GM12878 (cell line): ENCODE data around the gene NT5C. TPM values are rescaled to one million over a fixed set of nuclear protein-coding genes. Genes with fewer than 3 reads are reported as not detected.

Experiments used
- ATAC-seq: fragments of 200-7000 bp; cut with Tn5 transposase; 3 replicates; pipeline ENCODE4 v1.9.1; 2020; ENCODE audit warnings: mild to moderate bottlenecking, moderate library complexity
- BruUV-seq: library from RNA; stranded (reverse); fragments of 400-500 nt; replicated peaks from 2 replicates; lab custom pipeline; 2021; lab: Mats Ljungman, UMichigan
- CTCF ChIA-PET: fragments of 300-600 bp; sonication (Branson Sonifier 250); formaldehyde crosslinking; extraction: SDS; loops from one replicate; lab custom pipeline; 2021; ENCODE audit warnings: inconsistent platforms; lab: Yijun Ruan, JAX
- POLR2A ChIA-PET: fragments of 350-600 bp; formaldehyde crosslinking; extraction: SDS; loops from one replicate; lab custom pipeline; 2021; ENCODE audit warnings: inconsistent platforms; lab: Charles Lee
- RAD21 ChIA-PET: fragments of 300-600 bp; sonication (Branson Sonifier 250); formaldehyde crosslinking; loops from one replicate; lab custom pipeline; 2023; ENCODE audit warnings: antibody characterized with exemption; ENCODE audit not compliant: unreplicated experiment; lab: Charles Lee
- SMC1A ChIA-PET: fragments of 300-600 bp; sonication (Branson Sonifier 250); formaldehyde crosslinking; loops from one replicate; lab custom pipeline; 2023; ENCODE audit not compliant: unreplicated experiment, uncharacterized antibody; lab: Charles Lee
- DNase-seq: peaks from one replicate; pipeline ENCODE4 v3.0.0-alpha.2; 2011; ENCODE audit warnings: low read depth, low spot score
- FAIRE-seq: peaks from 3 replicates; lab custom pipeline; 2011; peaks lifted over from hg19 to GRCh38; lab: Jason Lieb, UNC
- H2AFZ ChIP-seq: 2 replicates; pipeline ENCODE4 v1.6.0; 2011; ENCODE audit warnings: low read depth, low read length, control low read depth; ENCODE audit not compliant: control insufficient read depth
- H3K27ac ChIP-seq: 2 replicates; pipeline ENCODE4 v1.5.1; 2011; ENCODE audit warnings: control low read depth; ENCODE audit not compliant: control insufficient read depth, insufficient read depth
- H3K27me3 ChIP-seq, 2 experiments: replicated peaks in 1 of 2; 2 replicates each; pipeline versions ENCODE4 v1.6.0 to v1.6.1; 2011; ENCODE audit warnings: low read length in 1 of 2; ENCODE audit not compliant: control insufficient read depth in 2 of 2, insufficient read depth in 2 of 2
- H3K36me3 ChIP-seq, 2 experiments: 2 replicates each; pipeline ENCODE4 v1.5.1; 2011; ENCODE audit warnings: low read length in 1 of 2; ENCODE audit not compliant: control insufficient read depth in 2 of 2, insufficient read depth in 2 of 2
- H3K4me1 ChIP-seq: 2 replicates; pipeline ENCODE4 v1.6.1; 2011; ENCODE audit warnings: mild to moderate bottlenecking, low read length, moderate library complexity, mixed read lengths; ENCODE audit not compliant: control insufficient read depth, insufficient read depth
- H3K4me2 ChIP-seq: 2 replicates; pipeline ENCODE4 v1.6.0; 2011; ENCODE audit warnings: control low read depth; ENCODE audit not compliant: control insufficient read depth, insufficient read depth
- H3K4me3 ChIP-seq: fragments of 200-600 bp; sonication (generic); 2 replicates; pipeline ENCODE4 v1.5.1; 2016
- H3K79me2 ChIP-seq: 2 replicates; pipeline ENCODE4 v1.6.0; 2011; ENCODE audit warnings: low read length; ENCODE audit not compliant: control insufficient read depth, insufficient read depth
- H3K9ac ChIP-seq: 2 replicates; pipeline ENCODE4 v1.8.0; 2011; ENCODE audit warnings: low read length, control low read depth, mixed read lengths; ENCODE audit not compliant: control insufficient read depth, insufficient read depth
- H3K9me3 ChIP-seq: replicated peaks from 3 replicates; pipeline ENCODE4 v1.5.1; 2011; ENCODE audit warnings: mild to moderate bottlenecking, low read length; ENCODE audit not compliant: control insufficient read depth, insufficient read depth
- H4K20me1 ChIP-seq: 2 replicates; pipeline ENCODE4 v1.6.0; 2011; ENCODE audit not compliant: control insufficient read depth, insufficient read depth
- ASH2L ChIP-seq: fragments of 300-600, 200-600 bp; sonication (generic); IDR thresholded peaks from 2 replicates; pipeline ENCODE4 v1.6.1; 2017; ENCODE audit warnings: low read depth, mild to moderate bottlenecking, borderline replicate concordance
- BACH1 ChIP-seq: fragments of 450-650 bp; IDR thresholded peaks from 2 replicates; pipeline ENCODE4 v1.6.1; 2017; ENCODE audit warnings: mild to moderate bottlenecking, borderline replicate concordance
- CHD2 ChIP-seq: IDR thresholded peaks from 2 replicates; pipeline ENCODE4 v1.6.1; 2011; ENCODE audit warnings: low read depth, low read length, improper control_type of control experiment, borderline replicate concordance
- EZH2 ChIP-seq: IDR thresholded peaks from 2 replicates; pipeline ENCODE4 v1.6.1; 2012; ENCODE audit warnings: low read depth, mild to moderate bottlenecking, control low read depth, inconsistent platforms, low read length, borderline replicate concordance; ENCODE audit not compliant: control insufficient read depth
- IKZF2 ChIP-seq, 2 experiments: fragments of 450-650 bp; IDR thresholded peaks; 2 replicates each; pipeline ENCODE4 v1.6.1; 2017; ENCODE audit warnings: mild to moderate bottlenecking in 2 of 2, moderate library complexity in 2 of 2
- LARP7 ChIP-seq: fragments of 450-650 bp; IDR thresholded peaks from 2 replicates; pipeline ENCODE4 v1.6.1; 2017; ENCODE audit warnings: mild to moderate bottlenecking
- MTA3 ChIP-seq: IDR thresholded peaks from 2 replicates; pipeline ENCODE4 v1.6.1; 2012; ENCODE audit warnings: low read length, inconsistent platforms, borderline replicate concordance
- NBN ChIP-seq: fragments of 450-650 bp; IDR thresholded peaks from 2 replicates; pipeline ENCODE4 v1.6.1; 2016
- PAX5 ChIP-seq: IDR thresholded peaks from 2 replicates; pipeline ENCODE4 v1.6.1; 2011; ENCODE audit warnings: low read depth, low read length, borderline replicate concordance
- SIX5 ChIP-seq: IDR thresholded peaks from 2 replicates; pipeline ENCODE4 v1.6.1; 2011; ENCODE audit warnings: mild to moderate bottlenecking, low read depth, low read length, moderate library complexity; ENCODE audit not compliant: severe bottlenecking
- SUZ12 ChIP-seq: fragments of 200-600 bp; sonication (generic); IDR thresholded peaks from one replicate; pipeline ENCODE4 v1.6.1; 2018; ENCODE audit warnings: antibody characterized with exemption, mild to moderate bottlenecking; ENCODE audit not compliant: unreplicated experiment
- ZNF24 ChIP-seq: fragments of 450-650 bp; IDR thresholded peaks from 2 replicates; pipeline ENCODE4 v1.6.1; 2017; ENCODE audit warnings: antibody characterized with exemption, mild to moderate bottlenecking
- ZSCAN29 ChIP-seq: fragments of 450-650 bp; IDR thresholded peaks from 2 replicates; pipeline ENCODE4 v1.6.1; 2017; ENCODE audit warnings: mild to moderate bottlenecking, moderate library complexity
- WGBS: methylation state at CpG from one replicate; pipeline ENCODE4 v1.1.6; 2016; ENCODE audit warnings: low lambda C conversion rate; ENCODE audit not compliant: insufficient replicate concordance, insufficient coverage; ENCODE audit errors: missing lambda C conversion rate; 5-methylcytosine and 5-hydroxymethylcytosine counted together
- in situ Hi-C: fragments of 300-500 bp; cut with MboI; formaldehyde crosslinking; loops from 9 replicates; pipeline ENCODE4 v1.14.3; 2018; ENCODE audit warnings: mixed read lengths
- intact Hi-C: fragments of 100-400 bp; cut with micrococcal nuclease; formaldehyde crosslinking; loops from one replicate; pipeline ENCODE4 v1.14.2; 2022; ENCODE audit not compliant: unreplicated experiment
- polyA plus RNA-seq, 11 experiments: library from polyadenylated mRNA; depleted of rRNA in 4 of 11; unstranded in 6 of 11; stranded (reverse) in 5 of 11; fragments of >200 nt; fragmentation: Nextera tagmentation in 4 of 11; fragmentation: Illumina TruSeq in 1 of 11; extraction: Ambion mirVana in 4 of 11; extraction: Trizol in 1 of 11; gene quantifications; 1 replicate in 1 of 11; 2 replicates in 10 of 11; pipeline versions ENCODE4 v1.2.1 to v1.2.3, GENCODE V29; 2011 to 2016; ENCODE audit warnings: inconsistent platforms in 2 of 11, missing spikeins in 2 of 11, low read depth in 1 of 11
- total RNA-seq, 4 experiments: library from RNA; depleted of rRNA in 3 of 4; stranded (reverse); fragments of >200 nt in 3 of 4; fragmentation: Illumina TruSeq in 1 of 4; extraction: Trizol in 1 of 4; gene quantifications; 2 replicates each; pipeline versions ENCODE4 v1.2.1 to v1.2.3, GENCODE V29; 2013 to 2021
- TF ChIP-seq, protein P1 (sequence below): IDR thresholded peaks from 2 replicates; pipeline ENCODE4 v1.6.1; 2011; ENCODE audit warnings: mild to moderate bottlenecking, low read depth, low read length, moderate library complexity; ENCODE audit not compliant: insufficient replicate concordance
- TF ChIP-seq, protein P2 (sequence below): fragments of 450-650 bp; IDR thresholded peaks from 2 replicates; pipeline ENCODE4 v1.6.1; 2016; ENCODE audit warnings: mild to moderate bottlenecking, moderate library complexity, borderline replicate concordance

Gene NT5C
- total and polyA plus RNA-seq, 10 of the 15 experiments (the other 5 are each of a cell fraction or from before 2014, with no cell fraction given) = 3.7 to 158 (median 63.9) TPM

DNA sequence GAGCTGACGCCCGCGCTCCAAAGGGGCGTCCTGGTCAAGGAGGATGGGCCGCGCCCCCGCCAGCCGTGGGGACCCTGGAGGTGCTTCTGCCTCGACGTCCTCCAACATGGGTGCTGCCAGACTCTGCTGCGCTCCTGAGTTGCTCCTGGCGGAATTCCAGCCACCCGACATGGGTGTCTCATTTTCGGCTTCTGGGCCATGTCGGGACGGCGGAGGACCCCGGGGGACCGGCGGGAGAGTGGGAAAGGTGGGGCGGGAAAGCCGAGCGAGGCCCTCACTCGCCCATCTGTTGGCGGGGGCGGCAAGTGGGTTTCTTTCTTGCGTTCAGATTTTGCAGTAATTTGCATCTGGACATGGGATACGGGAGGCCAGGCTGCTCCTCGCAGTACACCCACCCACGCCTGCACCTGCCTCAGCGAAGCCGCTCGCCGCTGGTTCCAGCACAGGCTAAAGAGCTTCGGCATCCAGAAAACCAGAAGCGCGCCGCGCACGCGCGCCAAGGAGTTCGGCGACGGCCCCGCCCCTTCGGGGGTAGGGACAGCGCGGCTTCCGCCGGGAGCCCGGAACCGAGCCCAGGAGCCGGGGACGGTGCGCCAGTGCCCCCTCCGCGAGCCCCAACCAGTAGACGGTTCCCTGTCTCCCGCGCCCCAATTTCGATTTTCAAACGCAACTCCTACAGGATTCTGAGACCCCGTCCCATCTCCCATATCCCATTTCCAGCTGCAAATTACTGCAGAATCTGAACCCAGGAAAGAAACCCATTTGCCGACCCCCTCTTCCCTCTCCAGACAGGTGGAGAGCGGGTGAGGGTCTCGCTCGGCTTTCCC is 21.9 kb downstream of the NT5C start, which contains the start of gene ARMC7:
Gene ARMC7 (plus strand): TSS at position 563 of the 827 bp plus-strand sequence. CDS start 320 bp downstream, outside the sequence.
- Histone ChIP-seq H3K9me3 (no peaks in the 10 kb centered on the region), H2AFZ (peak within 1 kb of the TSS; percentile 77), H3K4me2 (peak within 1 kb of the TSS; percentile 97), H3K36me3 (peaks cover 0 to 3% of the 10 kb centered on the region in 2 experiments; a peak in 1 of 4 replicates), H4K20me1 (no peaks in the 10 kb centered on the region), H3K27ac (peak within 1 kb of the TSS; percentile 37), H3K4me3 (peak within 1 kb of the TSS; percentile 97), H3K27me3 (no peaks in the 10 kb centered on the region; a peak in 1 of 4 replicates), H3K4me1 (peaks cover 22% of the 10 kb centered on the region), H3K9ac (peak within 1 kb of the TSS; percentile 71), H3K79me2 (peaks cover 13% of the 10 kb centered on the region)
- intact Hi-C loops (loop anchor here (5.0 kb wide), 2 partner anchors 147 to 303 kb away; no protein-coding TSS in a partner anchor), in situ Hi-C loops (loop anchor here (5.0 kb wide), 1 partner anchor 93 kb away; no protein-coding TSS in a partner anchor)
- peak; percentile 77 for FAIRE-seq
- ChIA-PET POLR2A (interaction anchor here (0.7 to 3.5 kb wide), 8 partner anchors 13 to 152 kb away, joined by 3 to 11 read pairs (median 4); partner anchors contain the start of genes GGA3, MRPL58, MRPS7 and NT5C), SMC1A (interaction anchor here (0.7 to 1.1 kb wide), 2 partner anchors 24 to 76 kb away, joined by 3 read pairs; no protein-coding TSS in a partner anchor), CTCF (interaction anchor here (0.6 to 9.3 kb wide), 7 partner anchors 21 to 148 kb away, joined by 3 to 293 read pairs (median 4); partner anchors contain the start of genes MRPL58 and NUP85), RAD21 (interaction anchor here (0.6 to 2.8 kb wide), 8 partner anchors 8 to 236 kb away, joined by 3 to 10 read pairs (median 4); no protein-coding TSS in a partner anchor)
- TSS peak; percentile 93 for BruUV-seq
- 1% methylated on average over 63 of the region's 68 CpGs for WGBS
- peak; percentile 87 for ATAC-seq
- no peak for DNase-seq
- TF ChIP-seq ZNF24 = no peak
- no peak for TF ChIP-seq EZH2
- TF ChIP-seq, protein P1, sequence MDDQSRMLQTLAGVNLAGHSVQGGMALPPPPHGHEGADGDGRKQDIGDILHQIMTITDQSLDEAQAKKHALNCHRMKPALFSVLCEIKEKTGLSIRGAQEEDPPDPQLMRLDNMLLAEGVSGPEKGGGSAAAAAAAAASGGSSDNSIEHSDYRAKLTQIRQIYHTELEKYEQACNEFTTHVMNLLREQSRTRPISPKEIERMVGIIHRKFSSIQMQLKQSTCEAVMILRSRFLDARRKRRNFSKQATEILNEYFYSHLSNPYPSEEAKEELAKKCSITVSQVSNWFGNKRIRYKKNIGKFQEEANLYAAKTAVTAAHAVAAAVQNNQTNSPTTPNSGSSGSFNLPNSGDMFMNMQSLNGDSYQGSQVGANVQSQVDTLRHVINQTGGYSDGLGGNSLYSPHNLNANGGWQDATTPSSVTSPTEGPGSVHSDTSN = no peak
- TF ChIP-seq IKZF2 (IDR thresholded peaks at IDR 0.05) = peak; percentile 52 to 59; a peak in 3 of 4 replicates
- TF ChIP-seq NBN = peak; percentile 4; the same call in 1 of the 2 replicates
- no peak for TF ChIP-seq ASH2L
- TF ChIP-seq ZSCAN29 = no peak
- no peak for TF ChIP-seq SUZ12
- peak; percentile 35; the same call in 1 of the 2 replicates for TF ChIP-seq BACH1
- TF ChIP-seq, protein P2, sequence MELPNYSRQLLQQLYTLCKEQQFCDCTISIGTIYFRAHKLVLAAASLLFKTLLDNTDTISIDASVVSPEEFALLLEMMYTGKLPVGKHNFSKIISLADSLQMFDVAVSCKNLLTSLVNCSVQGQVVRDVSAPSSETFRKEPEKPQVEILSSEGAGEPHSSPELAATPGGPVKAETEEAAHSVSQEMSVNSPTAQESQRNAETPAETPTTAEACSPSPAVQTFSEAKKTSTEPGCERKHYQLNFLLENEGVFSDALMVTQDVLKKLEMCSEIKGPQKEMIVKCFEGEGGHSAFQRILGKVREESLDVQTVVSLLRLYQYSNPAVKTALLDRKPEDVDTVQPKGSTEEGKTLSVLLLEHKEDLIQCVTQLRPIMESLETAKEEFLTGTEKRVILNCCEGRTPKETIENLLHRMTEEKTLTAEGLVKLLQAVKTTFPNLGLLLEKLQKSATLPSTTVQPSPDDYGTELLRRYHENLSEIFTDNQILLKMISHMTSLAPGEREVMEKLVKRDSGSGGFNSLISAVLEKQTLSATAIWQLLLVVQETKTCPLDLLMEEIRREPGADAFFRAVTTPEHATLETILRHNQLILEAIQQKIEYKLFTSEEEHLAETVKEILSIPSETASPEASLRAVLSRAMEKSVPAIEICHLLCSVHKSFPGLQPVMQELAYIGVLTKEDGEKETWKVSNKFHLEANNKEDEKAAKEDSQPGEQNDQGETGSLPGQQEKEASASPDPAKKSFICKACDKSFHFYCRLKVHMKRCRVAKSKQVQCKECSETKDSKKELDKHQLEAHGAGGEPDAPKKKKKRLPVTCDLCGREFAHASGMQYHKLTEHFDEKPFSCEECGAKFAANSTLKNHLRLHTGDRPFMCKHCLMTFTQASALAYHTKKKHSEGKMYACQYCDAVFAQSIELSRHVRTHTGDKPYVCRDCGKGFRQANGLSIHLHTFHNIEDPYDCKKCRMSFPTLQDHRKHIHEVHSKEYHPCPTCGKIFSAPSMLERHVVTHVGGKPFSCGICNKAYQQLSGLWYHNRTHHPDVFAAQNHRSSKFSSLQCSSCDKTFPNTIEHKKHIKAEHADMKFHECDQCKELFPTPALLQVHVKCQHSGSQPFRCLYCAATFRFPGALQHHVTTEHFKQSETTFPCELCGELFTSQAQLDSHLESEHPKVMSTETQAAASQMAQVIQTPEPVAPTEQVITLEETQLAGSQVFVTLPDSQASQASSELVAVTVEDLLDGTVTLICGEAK = peak; percentile 80
- TF ChIP-seq LARP7 = peak; percentile 67; the same call in 1 of the 2 replicates
- TF ChIP-seq SIX5 = no peak
- TF ChIP-seq MTA3 = no peak
- 0 out of 2 replicates have a peak, but pooled peaks have one; percentile 25 for TF ChIP-seq CHD2
- no peak for TF ChIP-seq PAX5
